Lung (tissue), 12 donors: Measurements from ENCODE around the gene GLT6D1. TPM values are rescaled to one million over a fixed set of nuclear protein-coding genes. Genes with fewer than 3 reads are reported as not detected.

Source experiments
- ATAC-seq: fragments of 200-7000 bp; cut with Tn5 transposase; one replicate; pipeline ENCODE4 v1.9.1; 2020; ENCODE audit warnings: moderate number of reproducible peaks; ENCODE audit not compliant: insufficient read depth, low FRiP score
- DNase-seq, 3 donors: peaks; one replicate each; pipeline ENCODE4 v3.0.0-alpha.2; 2013 to 2017
- H3K27ac ChIP-seq, 2 donors: one replicate each; pipeline ENCODE4 v1.5.1; 2013; ENCODE audit warnings: mild to moderate bottlenecking in 2 of 2, moderate library complexity in 2 of 2, control low read depth in 1 of 2, inconsistent platforms in 1 of 2, low read depth in 1 of 2, low read length in 1 of 2
- H3K27me3 ChIP-seq, 3 donors: one replicate each; pipeline ENCODE4 v1.5.1; 2013; ENCODE audit warnings: low read length in 2 of 3; ENCODE audit not compliant: control insufficient read depth in 3 of 3, insufficient read depth in 3 of 3
- H3K36me3 ChIP-seq, 4 donors: one replicate each; pipeline ENCODE4 v1.5.1; 2013; ENCODE audit warnings: low read length in 4 of 4, mild to moderate bottlenecking in 1 of 4, moderate library complexity in 1 of 4; ENCODE audit not compliant: control insufficient read depth in 4 of 4, insufficient read depth in 4 of 4
- H3K4me1 ChIP-seq, 5 donors: one replicate each; pipeline ENCODE4 v1.5.1; 2013; ENCODE audit warnings: low read length in 5 of 5, mild to moderate bottlenecking in 2 of 5, moderate library complexity in 1 of 5; ENCODE audit not compliant: control insufficient read depth in 5 of 5, insufficient read depth in 5 of 5
- H3K4me3 ChIP-seq: one replicate; pipeline ENCODE4 v1.5.1; 2013; ENCODE audit warnings: mild to moderate bottlenecking, control low read depth, moderate library complexity
- H3K9ac ChIP-seq, 2 donors: one replicate each; pipeline ENCODE4 v1.5.1; 2013; ENCODE audit warnings: low read length in 2 of 2, control low read depth in 1 of 2; ENCODE audit not compliant: insufficient read depth in 1 of 2
- H3K9me3 ChIP-seq, 4 donors: one replicate each; pipeline ENCODE4 v1.5.1; 2013; ENCODE audit warnings: low read length in 3 of 4, mild to moderate bottlenecking in 1 of 4, moderate library complexity in 1 of 4; ENCODE audit not compliant: control insufficient read depth in 4 of 4, insufficient read depth in 3 of 4
- WGBS, 2 donors: extraction: QIAGEN DNeasy Blood & Tissue Kit; methylation state at CpG; one replicate each; pipeline ENCODE4 v1.1.7; 2013; 5-methylcytosine and 5-hydroxymethylcytosine counted together
- polyA plus RNA-seq, 2 donors: library from polyadenylated mRNA; stranded (reverse); fragments of 200-250 nt; gene quantifications; one replicate each; pipeline ENCODE4 v1.2.1, GENCODE V29; 2013
- total RNA-seq, 2 donors: library from RNA; depleted of rRNA in 1 of 2; stranded (reverse); fragments of >200 nt in 1 of 2; gene quantifications; one replicate each; pipeline ENCODE4 v1.2.1, GENCODE V29; 2014 to 2021
- TF ChIP-seq, protein P1 (sequence below): IDR thresholded peaks from 2 replicates; pipeline ENCODE4 v1.5.1; 2012; ENCODE audit warnings: mild to moderate bottlenecking; ENCODE audit errors: control extremely low read depth, extremely low read depth
- donor health status: control.
- donor health status: control.
- donor health status: Bipolar disorder and iron deficiency.
- donor health status: healthy.
- donor health status: DM: yes; HTN: yes; CAD: no.

GLT6D1 gene
- total and polyA plus RNA-seq, 4 donors, result not detected

DNA sequence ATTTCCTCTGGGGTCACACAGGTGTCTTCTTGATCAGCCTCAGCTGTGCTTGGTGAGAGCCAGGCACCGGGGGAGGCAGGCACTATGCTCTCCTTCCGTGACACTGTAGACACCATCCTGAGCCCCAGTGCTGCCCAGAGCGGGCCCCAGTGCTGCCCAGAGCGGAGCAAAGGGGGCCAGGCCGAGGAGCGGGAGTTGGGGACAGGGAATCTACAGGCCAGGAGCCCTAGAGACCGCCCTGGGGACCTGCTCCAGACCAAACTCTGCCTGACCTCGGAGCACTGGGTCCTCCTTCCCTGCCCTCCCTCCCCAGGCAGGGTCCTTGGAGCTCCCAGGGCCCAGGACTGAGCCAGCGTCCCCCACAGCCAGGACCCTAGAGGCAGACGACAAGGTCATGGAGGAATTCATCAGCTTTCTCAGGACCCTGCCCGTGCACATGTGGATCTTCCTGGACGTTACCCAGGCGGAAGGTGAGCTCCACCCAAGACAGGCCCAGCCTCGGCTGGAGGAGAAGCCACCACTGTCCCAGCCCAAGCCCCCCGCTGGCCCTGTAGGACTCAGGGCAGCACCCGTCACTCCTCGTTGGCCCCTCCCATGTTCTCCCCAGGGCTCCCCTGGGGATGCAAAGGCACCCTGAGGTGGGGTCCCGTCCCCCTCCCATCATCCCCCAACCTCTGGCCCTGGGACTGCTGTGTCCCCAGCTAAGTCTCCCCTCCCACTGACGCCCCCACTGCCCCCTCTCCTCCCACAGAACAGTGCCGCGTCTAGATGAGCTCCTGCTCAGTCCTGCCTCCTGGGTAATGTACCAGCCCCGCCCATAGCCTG is 47.6 kb downstream of the GLT6D1 start:
- Histone ChIP-seq H3K9me3 (peaks cover 0 to 4% (median 1%) of the 10 kb centered on the region in 4 donors), H3K9ac (no peak overlapping the region), H3K27me3 (peaks cover 0 to 3% (median 0%) of the 10 kb centered on the region in 3 donors), H3K27ac (no peak overlapping the region), H3K4me3 (no peak overlapping the region), H3K36me3 (no peaks in the 10 kb centered on the region), H3K4me1 (no peaks in the 10 kb centered on the region)
- DNase-seq, result no peak
- WGBS, 2 donors, result 79 to 83% methylated on average over 21 to 22 of the region's 22 CpGs
- ATAC-seq, result no peak
- TF ChIP-seq, protein P1, sequence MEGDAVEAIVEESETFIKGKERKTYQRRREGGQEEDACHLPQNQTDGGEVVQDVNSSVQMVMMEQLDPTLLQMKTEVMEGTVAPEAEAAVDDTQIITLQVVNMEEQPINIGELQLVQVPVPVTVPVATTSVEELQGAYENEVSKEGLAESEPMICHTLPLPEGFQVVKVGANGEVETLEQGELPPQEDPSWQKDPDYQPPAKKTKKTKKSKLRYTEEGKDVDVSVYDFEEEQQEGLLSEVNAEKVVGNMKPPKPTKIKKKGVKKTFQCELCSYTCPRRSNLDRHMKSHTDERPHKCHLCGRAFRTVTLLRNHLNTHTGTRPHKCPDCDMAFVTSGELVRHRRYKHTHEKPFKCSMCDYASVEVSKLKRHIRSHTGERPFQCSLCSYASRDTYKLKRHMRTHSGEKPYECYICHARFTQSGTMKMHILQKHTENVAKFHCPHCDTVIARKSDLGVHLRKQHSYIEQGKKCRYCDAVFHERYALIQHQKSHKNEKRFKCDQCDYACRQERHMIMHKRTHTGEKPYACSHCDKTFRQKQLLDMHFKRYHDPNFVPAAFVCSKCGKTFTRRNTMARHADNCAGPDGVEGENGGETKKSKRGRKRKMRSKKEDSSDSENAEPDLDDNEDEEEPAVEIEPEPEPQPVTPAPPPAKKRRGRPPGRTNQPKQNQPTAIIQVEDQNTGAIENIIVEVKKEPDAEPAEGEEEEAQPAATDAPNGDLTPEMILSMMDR, result no peak

DNA sequence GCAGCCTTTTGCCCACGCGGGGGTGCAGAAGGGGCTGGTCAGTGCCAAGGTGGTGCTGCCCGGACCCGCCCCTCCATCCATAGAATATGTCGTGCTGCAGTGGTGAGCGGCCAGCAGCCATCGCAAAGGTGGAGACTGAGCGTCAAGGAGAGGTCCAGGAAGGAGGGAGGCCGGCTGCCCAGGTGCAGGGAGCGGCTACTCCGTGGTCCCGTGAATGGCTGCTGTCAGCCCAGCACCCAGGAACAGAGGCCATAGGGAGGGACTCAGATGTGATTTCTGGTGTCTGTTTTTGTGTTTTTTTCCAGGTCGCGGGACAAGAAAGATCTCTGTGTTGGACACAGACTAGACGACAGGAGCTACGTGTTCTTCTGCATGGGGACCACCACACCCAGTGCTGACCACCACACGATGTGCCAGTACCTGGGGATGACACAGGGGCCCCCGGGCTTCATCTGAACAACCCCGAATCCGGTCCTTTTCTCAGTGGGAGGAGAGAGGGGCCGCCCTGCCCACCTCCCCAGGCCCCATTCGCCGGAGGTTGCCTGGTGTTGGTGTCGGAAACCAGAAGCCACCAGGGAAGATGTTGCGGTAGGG is 48.8 kb downstream of the GLT6D1 start:
- H3K9me3 ChIP-seq, result peaks cover 0 to 2% (median under 1%) of the 10 kb centered on the region in 4 donors
- no peak overlapping the region for H3K27ac ChIP-seq
- WGBS, 2 donors, result 79 to 87% methylated on average over 25 of the region's 25 CpGs
- H3K36me3 ChIP-seq, result no peaks in the 10 kb centered on the region
- DNase-seq, result no peak
- no peak for ATAC-seq
- no peak overlapping the region for H3K9ac ChIP-seq
- H3K4me1 ChIP-seq, result no peaks in the 10 kb centered on the region
- no peaks in the 10 kb centered on the region for H3K27me3 ChIP-seq
- TF ChIP-seq, protein P1, result no peak
- no peak overlapping the region for H3K4me3 ChIP-seq

DNA sequence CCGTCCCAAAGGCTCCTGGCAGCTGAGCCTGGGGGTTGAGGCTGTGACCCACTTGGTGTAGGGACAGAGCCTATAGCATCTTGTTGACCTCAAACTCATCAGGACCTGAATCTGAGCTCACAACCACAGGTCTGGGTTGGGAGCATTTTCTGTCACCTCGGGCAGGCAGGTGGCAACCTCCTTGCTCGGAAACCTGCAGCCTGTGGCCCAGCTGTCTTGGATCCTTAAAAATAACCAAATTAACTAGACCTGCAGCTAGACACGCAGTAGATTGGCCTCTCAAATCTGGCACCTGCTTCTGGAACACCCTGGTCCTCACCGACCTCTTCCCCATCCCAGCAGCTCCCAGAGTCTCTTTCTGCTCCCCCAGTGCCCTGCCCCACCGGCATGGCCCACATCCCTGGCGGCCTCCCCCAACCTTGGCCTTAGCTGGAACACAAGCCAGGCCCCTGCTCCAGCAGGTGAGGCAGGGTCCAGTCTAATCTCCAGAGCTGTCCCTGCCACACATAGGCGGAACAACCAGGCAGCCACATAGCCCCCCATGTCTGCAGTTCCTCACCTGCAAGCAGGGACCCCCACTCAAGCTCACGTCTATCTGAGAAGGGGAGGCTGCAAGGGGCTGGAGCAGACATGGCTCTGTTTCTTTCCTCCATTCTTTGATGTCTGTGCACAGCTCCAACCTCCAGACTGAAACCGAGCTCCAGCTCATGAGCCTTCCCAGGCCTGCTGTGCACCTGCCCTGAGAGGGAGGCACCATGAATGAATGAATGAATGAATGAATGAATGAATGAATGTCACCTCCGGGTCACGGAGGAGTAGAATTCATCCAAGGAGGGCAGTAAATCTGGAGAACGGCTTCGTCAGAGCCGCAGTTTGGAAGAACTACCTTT is 49.5 kb downstream of the GLT6D1 start:
- ATAC-seq (no peak), DNase-seq (no peak)
- H3K4me3 ChIP-seq, result no peak overlapping the region
- H3K9me3 ChIP-seq, result peaks cover 0 to 2% (median under 1%) of the 10 kb centered on the region in 4 donors
- no peaks in the 10 kb centered on the region for H3K4me1 ChIP-seq
- TF ChIP-seq, protein P1, result no peak
- no peaks in the 10 kb centered on the region for H3K27me3 ChIP-seq
- no peak overlapping the region for H3K27ac ChIP-seq
- 74 to 77% methylated on average over 15 of the region's 15 CpGs for WGBS, 2 donors
- no peaks in the 10 kb centered on the region for H3K36me3 ChIP-seq
- H3K9ac ChIP-seq, result no peak overlapping the region
